PC-3 (cell line): ENCODE data around the gene ARFGAP1. TPM values are rescaled to one million over a fixed set of nuclear protein-coding genes. Genes with fewer than 3 reads are reported as not detected.
A peak's percentile ranks its signal among the peaks of the same experiment; 100 is the strongest.

ENCODE experiments used
- ATAC-seq: fragments of 200-7000 bp; cut with Tn5 transposase; 2 replicates; pipeline ENCODE4 v1.9.1; 2020; ENCODE audit warnings: mild to moderate bottlenecking, moderate library complexity
- BruUV-seq: library from RNA; stranded (reverse); fragments of 400-500 nt; replicated peaks from 2 replicates; lab custom pipeline; 2021; lab: Mats Ljungman, UMichigan
- CTCF ChIA-PET: fragments of 300-600 bp; sonication (Branson Sonifier 250); formaldehyde crosslinking; loops from one replicate; lab custom pipeline; 2022; ENCODE audit warnings: antibody characterized with exemption; lab: Charles Lee
- POLR2A ChIA-PET: fragments of 300-600 bp; sonication (Branson Sonifier 250); formaldehyde crosslinking; loops from one replicate; lab custom pipeline; 2022; ENCODE audit warnings: antibody characterized with exemption; ENCODE audit not compliant: unreplicated experiment; lab: Charles Lee
- DNase-seq: peaks from one replicate; pipeline ENCODE4 v3.0.0-alpha.2; 2015
- H2AFZ ChIP-seq: fragments of 300-600 bp; sonication (generic); 2 replicates; pipeline ENCODE4 v1.6.0; 2016; ENCODE audit warnings: antibody characterized with exemption, low read length
- H3F3A ChIP-seq: fragments of 300-600 bp; sonication (generic); one replicate; pipeline ENCODE4 v1.6.0; 2017; ENCODE audit warnings: antibody characterized with exemption, low read length, control low read depth, mild to moderate bottlenecking; ENCODE audit not compliant: unreplicated experiment
- H3K27ac ChIP-seq: fragments of 300-600 bp; sonication (generic); 2 replicates; pipeline ENCODE4 v1.5.1; 2016; ENCODE audit warnings: mild to moderate bottlenecking, low read length
- H3K27me3 ChIP-seq: fragments of 300-600 bp; sonication (generic); 2 replicates; pipeline ENCODE4 v1.6.1; 2016; ENCODE audit warnings: low read length, mixed read lengths
- H3K36me3 ChIP-seq: fragments of 300-600 bp; sonication (generic); 2 replicates; pipeline ENCODE4 v1.6.1; 2016; ENCODE audit warnings: low read depth, mixed run types, low read length, mixed read lengths
- H3K4me1 ChIP-seq: fragments of 300-600 bp; sonication (generic); 2 replicates; pipeline ENCODE4 v1.5.1; 2016; ENCODE audit warnings: low read length; ENCODE audit not compliant: insufficient read depth
- H3K4me2 ChIP-seq: fragments of 300-600 bp; sonication (generic); 2 replicates; pipeline ENCODE4 v1.6.0; 2016; ENCODE audit warnings: low read length
- H3K4me3 ChIP-seq: fragments of 300-600 bp; sonication (generic); 2 replicates; pipeline ENCODE4 v1.5.1; 2016; ENCODE audit warnings: mild to moderate bottlenecking, low read length, mixed read lengths
- H3K79me2 ChIP-seq: fragments of 300-600 bp; sonication (generic); 2 replicates; pipeline ENCODE4 v1.6.1; 2017; ENCODE audit warnings: low read length, mixed read lengths
- H3K9ac ChIP-seq: fragments of 300-600 bp; sonication (generic); 2 replicates; pipeline ENCODE4 v1.6.0; 2016; ENCODE audit warnings: mild to moderate bottlenecking, low read length
- H3K9me2 ChIP-seq: fragments of 300-600 bp; sonication (generic); replicated peaks from 2 replicates; pipeline ENCODE4 v1.6.1; 2016; ENCODE audit warnings: mixed run types, low read length, mixed read lengths
- H3K9me3 ChIP-seq: fragments of 300-600 bp; sonication (generic); 2 replicates; pipeline ENCODE4 v1.6.1; 2016; ENCODE audit warnings: low read length, mixed read lengths
- H4K20me1 ChIP-seq: fragments of 300-600 bp; sonication (generic); 2 replicates; pipeline ENCODE4 v1.6.1; 2016; ENCODE audit warnings: low read length, mixed read lengths
- EZH2 ChIP-seq: fragments of 300-600 bp; sonication (generic); IDR thresholded peaks from one replicate; pipeline ENCODE4 v1.6.1; 2017; ENCODE audit warnings: antibody characterized with exemption, mild to moderate bottlenecking, low read length; ENCODE audit not compliant: unreplicated experiment
- EZH2phosphoT487 ChIP-seq: fragments of 300-600 bp; sonication (generic); IDR thresholded peaks from 2 replicates; pipeline ENCODE4 v1.6.1; 2018; ENCODE audit warnings: mild to moderate bottlenecking, antibody characterized with exemption, low read length, borderline replicate concordance
- intact Hi-C: fragments of 100-400 bp; cut with micrococcal nuclease; formaldehyde crosslinking; loops from 2 replicates; pipeline ENCODE4 v1.9.0; 2023
- total RNA-seq: library from RNA; depleted of rRNA; stranded (reverse); fragments of >200 nt; gene quantifications from 2 replicates; pipeline ENCODE4 v1.2.3, GENCODE V29; 2014
- TF ChIP-seq, protein P1 (sequence below): fragments of 300-600 bp; sonication (generic); conservative IDR thresholded peaks from 2 replicates; pipeline ENCODE4 v1.5.1; 2017; ENCODE audit warnings: antibody characterized with exemption, low read depth, mild to moderate bottlenecking, low read length

ARFGAP1 gene
- total RNA-seq, 1 experiment from 2014 or later, result 75.6 TPM

DNA sequence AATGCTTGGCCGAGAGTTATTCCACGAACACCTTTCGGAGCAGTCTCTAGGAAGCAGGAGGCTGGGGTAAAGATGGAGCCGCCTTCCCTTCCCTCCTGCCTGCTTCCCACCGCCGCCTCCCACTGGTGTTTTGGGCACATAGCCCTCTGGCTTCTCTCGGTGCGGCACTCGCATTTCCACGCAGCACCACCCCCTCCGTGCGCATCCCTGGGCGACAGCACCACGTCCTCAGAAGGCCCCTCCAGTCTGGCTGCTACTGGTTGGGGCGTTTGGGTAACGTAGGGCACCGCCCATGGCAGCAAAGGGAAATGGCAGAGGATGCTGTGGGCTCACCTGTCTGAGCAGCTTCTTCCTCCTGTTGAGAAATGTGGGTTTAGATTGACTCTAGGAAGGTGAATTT is 22.8 kb downstream of the ARFGAP1 start:
- CTCF ChIA-PET, result no interaction called here
- TF ChIP-seq EZH2phosphoT487 (no peak), EZH2 (no peak)
- TF ChIP-seq, protein P1, sequence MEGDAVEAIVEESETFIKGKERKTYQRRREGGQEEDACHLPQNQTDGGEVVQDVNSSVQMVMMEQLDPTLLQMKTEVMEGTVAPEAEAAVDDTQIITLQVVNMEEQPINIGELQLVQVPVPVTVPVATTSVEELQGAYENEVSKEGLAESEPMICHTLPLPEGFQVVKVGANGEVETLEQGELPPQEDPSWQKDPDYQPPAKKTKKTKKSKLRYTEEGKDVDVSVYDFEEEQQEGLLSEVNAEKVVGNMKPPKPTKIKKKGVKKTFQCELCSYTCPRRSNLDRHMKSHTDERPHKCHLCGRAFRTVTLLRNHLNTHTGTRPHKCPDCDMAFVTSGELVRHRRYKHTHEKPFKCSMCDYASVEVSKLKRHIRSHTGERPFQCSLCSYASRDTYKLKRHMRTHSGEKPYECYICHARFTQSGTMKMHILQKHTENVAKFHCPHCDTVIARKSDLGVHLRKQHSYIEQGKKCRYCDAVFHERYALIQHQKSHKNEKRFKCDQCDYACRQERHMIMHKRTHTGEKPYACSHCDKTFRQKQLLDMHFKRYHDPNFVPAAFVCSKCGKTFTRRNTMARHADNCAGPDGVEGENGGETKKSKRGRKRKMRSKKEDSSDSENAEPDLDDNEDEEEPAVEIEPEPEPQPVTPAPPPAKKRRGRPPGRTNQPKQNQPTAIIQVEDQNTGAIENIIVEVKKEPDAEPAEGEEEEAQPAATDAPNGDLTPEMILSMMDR, result 0 out of 2 replicates have a peak, but pooled peaks have one; percentile 18
- peaks cover 42% of the 10 kb centered on the region for H3K27me3 ChIP-seq
- H3K9ac ChIP-seq, result no peak overlapping the region
- H3K79me2 ChIP-seq, result no peaks in the 10 kb centered on the region
- no peak overlapping the region for H3K4me3 ChIP-seq
- no peaks in the 10 kb centered on the region for H3F3A ChIP-seq
- no peak overlapping the region for H3K27ac ChIP-seq
- POLR2A ChIA-PET, result no interaction called here
- H3K4me1 ChIP-seq, result no peaks in the 10 kb centered on the region
- H2AFZ ChIP-seq, result no peak overlapping the region
- no peaks in the 10 kb centered on the region for H3K9me2 ChIP-seq
- H3K36me3 ChIP-seq, result no peaks in the 10 kb centered on the region
- no TSS peak for BruUV-seq
- no peak for ATAC-seq
- H3K4me2 ChIP-seq, result no peak overlapping the region
- no peak for DNase-seq
- H3K9me3 ChIP-seq, result no peaks in the 10 kb centered on the region
- no peaks in the 10 kb centered on the region for H4K20me1 ChIP-seq
- intact Hi-C loops, result no loop called here

DNA sequence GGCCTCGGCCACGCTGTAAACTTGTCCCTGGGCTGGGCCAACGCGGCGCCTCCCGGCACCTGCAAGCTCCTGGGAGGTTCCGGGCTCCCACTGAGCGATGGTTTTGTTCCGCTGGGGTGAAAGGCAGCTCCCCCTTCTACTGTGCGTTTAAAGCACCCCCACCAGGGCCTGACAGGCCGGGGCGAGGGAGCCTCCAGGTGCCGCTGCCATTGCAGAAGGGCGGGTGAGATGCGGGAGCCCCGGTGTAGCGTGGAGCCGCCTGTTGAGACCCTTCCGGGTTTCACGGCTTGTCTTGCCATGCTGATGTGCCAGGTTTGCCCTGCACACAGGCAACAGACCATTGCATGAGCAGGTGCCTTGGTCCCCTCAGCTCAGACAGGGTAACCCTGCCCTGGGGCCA is 23.2 kb downstream of the ARFGAP1 start:
- H4K20me1 ChIP-seq, result no peaks in the 10 kb centered on the region
- no peak overlapping the region for H3K4me2 ChIP-seq
- H3K4me3 ChIP-seq, result no peak overlapping the region
- no TSS peak for BruUV-seq
- no peak overlapping the region for H3K9ac ChIP-seq
- ChIA-PET POLR2A (no interaction called here), CTCF (no interaction called here)
- ATAC-seq, result no peak
- no peaks in the 10 kb centered on the region for H3K79me2 ChIP-seq
- H3K27me3 ChIP-seq, result peaks cover 46% of the 10 kb centered on the region
- H2AFZ ChIP-seq, result no peak overlapping the region
- TF ChIP-seq, protein P1, result no peak
- TF ChIP-seq EZH2phosphoT487 (no peak), EZH2 (no peak)
- H3K9me3 ChIP-seq, result no peaks in the 10 kb centered on the region
- no peaks in the 10 kb centered on the region for H3K9me2 ChIP-seq
- no peaks in the 10 kb centered on the region for H3K4me1 ChIP-seq
- H3K27ac ChIP-seq, result no peak overlapping the region
- H3F3A ChIP-seq, result no peaks in the 10 kb centered on the region
- intact Hi-C loops, result no loop called here
- DNase-seq, result no peak
- H3K36me3 ChIP-seq, result no peaks in the 10 kb centered on the region

DNA sequence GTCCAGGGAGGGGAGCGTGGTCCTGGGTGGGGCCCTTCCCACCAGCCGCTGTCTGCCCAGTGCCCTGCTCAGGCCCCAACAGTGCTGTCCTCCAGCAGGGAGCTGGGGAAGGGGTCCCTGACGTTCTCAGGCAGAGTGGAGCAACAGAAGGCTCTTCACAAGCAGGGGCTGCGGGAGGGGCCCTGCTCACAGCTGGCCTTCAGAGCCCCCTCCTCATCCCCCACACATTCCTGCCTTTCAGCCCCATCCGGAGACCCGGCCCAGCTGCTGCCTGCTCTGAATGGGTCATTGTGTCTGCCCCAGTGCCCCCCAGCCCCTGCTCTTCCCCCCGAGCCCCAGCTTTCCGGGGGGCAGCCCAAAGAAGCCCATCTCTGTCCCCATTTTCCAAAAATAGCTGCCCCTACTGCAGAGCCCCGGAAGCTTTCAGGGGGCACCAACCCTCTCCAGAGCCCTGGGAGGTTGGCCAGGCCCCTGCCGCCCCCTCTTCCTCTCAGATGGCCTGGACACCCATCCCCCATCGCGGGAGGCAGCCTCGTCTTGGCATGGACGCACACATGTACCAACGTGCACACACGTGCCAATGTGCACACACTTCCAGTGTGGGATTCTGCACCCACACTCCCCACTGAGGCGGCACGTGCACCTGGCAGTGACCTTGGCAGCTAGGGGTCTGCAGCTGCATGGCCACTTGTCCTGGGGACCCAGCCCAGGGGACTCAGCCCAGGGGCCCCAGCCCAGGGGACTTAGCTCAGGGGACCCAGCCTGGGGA is 24.1 kb downstream of the ARFGAP1 start:
- ATAC-seq (no peak), DNase-seq (no peak)
- Histone ChIP-seq H3K27me3 (peaks cover 54% of the 10 kb centered on the region), H3K9me2 (no peaks in the 10 kb centered on the region), H3K36me3 (no peaks in the 10 kb centered on the region), H3F3A (no peaks in the 10 kb centered on the region), H2AFZ (no peak overlapping the region), H3K4me2 (no peak overlapping the region), H3K4me3 (no peak overlapping the region), H3K9ac (no peak overlapping the region), H3K9me3 (no peaks in the 10 kb centered on the region), H3K4me1 (no peaks in the 10 kb centered on the region), H3K79me2 (no peaks in the 10 kb centered on the region), H3K27ac (no peak overlapping the region), H4K20me1 (no peaks in the 10 kb centered on the region)
- no peak for TF ChIP-seq EZH2phosphoT487
- no peak for TF ChIP-seq EZH2
- TF ChIP-seq, protein P1, result no peak
- BruUV-seq, result no TSS peak
- intact Hi-C loops, result no loop called here
- CTCF ChIA-PET, result no interaction called here
- POLR2A ChIA-PET, result no interaction called here
